ELF-1 (cell line): Measurements from ENCODE around the gene EFCAB5.
"Not testable (repeated sequence)": the region's sequence is repeated elsewhere in the genome, so short reads cannot be mapped to it uniquely, and the experiment has no call there.

Experiments
- DNase-seq: peaks from one replicate; pipeline ENCODE4 v3.0.0-alpha.2; 2016; ENCODE audit warnings: low read depth, low spot score

EFCAB5 gene

GRCh38 chr17:29935909-29936308, 5.5 kb upstream of the EFCAB5 start:
- not testable (repeated sequence) for DNase-seq

- no peak for DNase-seq
Measured at GRCh38 chr17:29936724-29937123, 4.7 kb upstream of the EFCAB5 start.

- DNase-seq: no peak
Measured at GRCh38 chr17:29945281-29945680, 3.8 kb downstream of the EFCAB5 start.

- no peak for DNase-seq
Measured at GRCh38 chr17:29948448-29949215, 7.2 kb downstream of the EFCAB5 start.

GRCh38 chr17:29949696-29950095, 8.3 kb downstream of the EFCAB5 start:
- no peak for DNase-seq

- DNase-seq: no peak
Measured at GRCh38 chr17:29954405-29954804, 13.0 kb downstream of the EFCAB5 start.

- DNase-seq: no peak
Measured at GRCh38 chr17:29956225-29956624, 14.8 kb downstream of the EFCAB5 start.

- not testable (repeated sequence) for DNase-seq
Measured at GRCh38 chr17:29957488-29957887, 16.1 kb downstream of the EFCAB5 start.

- peak; percentile 15 for DNase-seq
Measured at GRCh38 chr17:29958947-29959657, 17.7 kb downstream of the EFCAB5 start.

GRCh38 chr17:29959658-29960337, 18.4 kb downstream of the EFCAB5 start:
- DNase-seq: peak; percentile 14

GRCh38 chr17:29962656-29963055, 21.2 kb downstream of the EFCAB5 start:
- DNase-seq: no peak

- no peak for DNase-seq
Measured at GRCh38 chr17:29968271-29968670, 26.8 kb downstream of the EFCAB5 start.

GRCh38 chr17:29972277-29972676, 30.8 kb downstream of the EFCAB5 start:
- no peak for DNase-seq

- no peak for DNase-seq
Measured at GRCh38 chr17:29973005-29973404, 31.6 kb downstream of the EFCAB5 start.

- no peak for DNase-seq
Measured at GRCh38 chr17:29977836-29978235, 36.4 kb downstream of the EFCAB5 start.

GRCh38 chr17:29980261-29980660, 38.8 kb downstream of the EFCAB5 start:
- no peak for DNase-seq

- no peak for DNase-seq
Measured at GRCh38 chr17:29982991-29983653, 41.7 kb downstream of the EFCAB5 start.

GRCh38 chr17:29996458-29996857, 55.0 kb downstream of the EFCAB5 start:
- DNase-seq: no peak

GRCh38 chr17:30000001-30000754, 58.7 kb downstream of the EFCAB5 start:
- DNase-seq: no peak

- DNase-seq: peak; percentile 4
Measured at GRCh38 chr17:30000755-30001257, 59.4 kb downstream of the EFCAB5 start.

GRCh38 chr17:30002088-30002487, 60.7 kb downstream of the EFCAB5 start:
- DNase-seq: no peak
